PC-3 (cell line): ENCODE data around the gene TUBA4B. TPM values are rescaled to one million over a fixed set of nuclear protein-coding genes. Genes with fewer than 3 reads are reported as not detected.

Experiments
- ATAC-seq: fragments of 200-7000 bp; cut with Tn5 transposase; 2 replicates; pipeline ENCODE4 v1.9.1; 2020; ENCODE audit warnings: mild to moderate bottlenecking, moderate library complexity
- BruUV-seq: library from RNA; stranded (reverse); fragments of 400-500 nt; replicated peaks from 2 replicates; lab custom pipeline; 2021; lab: Mats Ljungman, UMichigan
- CTCF ChIA-PET: fragments of 300-600 bp; sonication (Branson Sonifier 250); formaldehyde crosslinking; loops from one replicate; lab custom pipeline; 2022; ENCODE audit warnings: antibody characterized with exemption; lab: Charles Lee
- POLR2A ChIA-PET: fragments of 300-600 bp; sonication (Branson Sonifier 250); formaldehyde crosslinking; loops from one replicate; lab custom pipeline; 2022; ENCODE audit warnings: antibody characterized with exemption; ENCODE audit not compliant: unreplicated experiment; lab: Charles Lee
- DNase-seq: peaks from one replicate; pipeline ENCODE4 v3.0.0-alpha.2; 2015
- H2AFZ ChIP-seq: fragments of 300-600 bp; sonication (generic); 2 replicates; pipeline ENCODE4 v1.6.0; 2016; ENCODE audit warnings: antibody characterized with exemption, low read length
- H3F3A ChIP-seq: fragments of 300-600 bp; sonication (generic); one replicate; pipeline ENCODE4 v1.6.0; 2017; ENCODE audit warnings: antibody characterized with exemption, low read length, control low read depth, mild to moderate bottlenecking; ENCODE audit not compliant: unreplicated experiment
- H3K27ac ChIP-seq: fragments of 300-600 bp; sonication (generic); 2 replicates; pipeline ENCODE4 v1.5.1; 2016; ENCODE audit warnings: mild to moderate bottlenecking, low read length
- H3K27me3 ChIP-seq: fragments of 300-600 bp; sonication (generic); 2 replicates; pipeline ENCODE4 v1.6.1; 2016; ENCODE audit warnings: low read length, mixed read lengths
- H3K36me3 ChIP-seq: fragments of 300-600 bp; sonication (generic); 2 replicates; pipeline ENCODE4 v1.6.1; 2016; ENCODE audit warnings: low read depth, mixed run types, low read length, mixed read lengths
- H3K4me1 ChIP-seq: fragments of 300-600 bp; sonication (generic); 2 replicates; pipeline ENCODE4 v1.5.1; 2016; ENCODE audit warnings: low read length; ENCODE audit not compliant: insufficient read depth
- H3K4me2 ChIP-seq: fragments of 300-600 bp; sonication (generic); 2 replicates; pipeline ENCODE4 v1.6.0; 2016; ENCODE audit warnings: low read length
- H3K4me3 ChIP-seq: fragments of 300-600 bp; sonication (generic); 2 replicates; pipeline ENCODE4 v1.5.1; 2016; ENCODE audit warnings: mild to moderate bottlenecking, low read length, mixed read lengths
- H3K79me2 ChIP-seq: fragments of 300-600 bp; sonication (generic); 2 replicates; pipeline ENCODE4 v1.6.1; 2017; ENCODE audit warnings: low read length, mixed read lengths
- H3K9ac ChIP-seq: fragments of 300-600 bp; sonication (generic); 2 replicates; pipeline ENCODE4 v1.6.0; 2016; ENCODE audit warnings: mild to moderate bottlenecking, low read length
- H3K9me2 ChIP-seq: fragments of 300-600 bp; sonication (generic); replicated peaks from 2 replicates; pipeline ENCODE4 v1.6.1; 2016; ENCODE audit warnings: mixed run types, low read length, mixed read lengths
- H3K9me3 ChIP-seq: fragments of 300-600 bp; sonication (generic); 2 replicates; pipeline ENCODE4 v1.6.1; 2016; ENCODE audit warnings: low read length, mixed read lengths
- H4K20me1 ChIP-seq: fragments of 300-600 bp; sonication (generic); 2 replicates; pipeline ENCODE4 v1.6.1; 2016; ENCODE audit warnings: low read length, mixed read lengths
- CTCF ChIP-seq: fragments of 300-600 bp; sonication (generic); conservative IDR thresholded peaks from 2 replicates; pipeline ENCODE4 v1.5.1; 2017; ENCODE audit warnings: antibody characterized with exemption, low read depth, mild to moderate bottlenecking, low read length
- EZH2 ChIP-seq: fragments of 300-600 bp; sonication (generic); IDR thresholded peaks from one replicate; pipeline ENCODE4 v1.6.1; 2017; ENCODE audit warnings: antibody characterized with exemption, mild to moderate bottlenecking, low read length; ENCODE audit not compliant: unreplicated experiment
- EZH2phosphoT487 ChIP-seq: fragments of 300-600 bp; sonication (generic); IDR thresholded peaks from 2 replicates; pipeline ENCODE4 v1.6.1; 2018; ENCODE audit warnings: mild to moderate bottlenecking, antibody characterized with exemption, low read length, borderline replicate concordance
- intact Hi-C: fragments of 100-400 bp; cut with micrococcal nuclease; formaldehyde crosslinking; loops from 2 replicates; pipeline ENCODE4 v1.9.0; 2023
- total RNA-seq: library from RNA; depleted of rRNA; stranded (reverse); fragments of >200 nt; gene quantifications from 2 replicates; pipeline ENCODE4 v1.2.3, GENCODE V29; 2014

Gene TUBA4B
- total RNA-seq, 1 experiment from 2014 or later = not detected

- Histone ChIP-seq H2AFZ (no peak overlapping the region), H3K9ac (no peak overlapping the region), H3K27ac (no peak overlapping the region), H3K4me3 (no peak overlapping the region), H3K4me2 (no peak overlapping the region), H3K36me3 (no peaks in the 10 kb centered on the region), H3F3A (no peaks in the 10 kb centered on the region), H3K4me1 (peaks cover 19% of the 10 kb centered on the region), H3K9me2 (no peaks in the 10 kb centered on the region), H3K79me2 (no peaks in the 10 kb centered on the region), H4K20me1 (no peaks in the 10 kb centered on the region), H3K9me3 (no peaks in the 10 kb centered on the region), H3K27me3 (no peaks in the 10 kb centered on the region)
- BruUV-seq = no TSS peak
- DNase-seq (no peak), ATAC-seq (no peak)
- intact Hi-C loops = no loop called here
- POLR2A ChIA-PET = no interaction called here
- CTCF ChIA-PET = no interaction called here
- TF ChIP-seq CTCF = no peak
- no peak for TF ChIP-seq EZH2phosphoT487
- no peak for TF ChIP-seq EZH2
These were observed 18.0 kb downstream of the TUBA4B start for GRCh38 chr2:219271021-219271420.

GRCh38 chr2:219272356-219272755, 19.3 kb downstream of the TUBA4B start:
- POLR2A ChIA-PET = no interaction called here
- DNase-seq (no peak), ATAC-seq (no peak)
- H3K9me2 ChIP-seq = no peaks in the 10 kb centered on the region
- no peak overlapping the region for H3K4me2 ChIP-seq
- H3K4me1 ChIP-seq = peaks cover 20% of the 10 kb centered on the region
- TF ChIP-seq EZH2phosphoT487 (no peak), EZH2 (no peak), CTCF (no peak)
- BruUV-seq = no TSS peak
- H3K27me3 ChIP-seq = no peaks in the 10 kb centered on the region
- no peak overlapping the region for H3K4me3 ChIP-seq
- no peaks in the 10 kb centered on the region for H3K79me2 ChIP-seq
- no peaks in the 10 kb centered on the region for H3F3A ChIP-seq
- CTCF ChIA-PET = no interaction called here
- H4K20me1 ChIP-seq = no peaks in the 10 kb centered on the region
- no peaks in the 10 kb centered on the region for H3K36me3 ChIP-seq
- no peak overlapping the region for H3K9ac ChIP-seq
- no peaks in the 10 kb centered on the region for H3K9me3 ChIP-seq
- intact Hi-C loops = no loop called here
- H2AFZ ChIP-seq = no peak overlapping the region
- H3K27ac ChIP-seq = no peak overlapping the region

- ATAC-seq = no peak
- H3F3A ChIP-seq = no peaks in the 10 kb centered on the region
- H3K4me1 ChIP-seq = peaks cover 26% of the 10 kb centered on the region
- ChIA-PET CTCF (no interaction called here), POLR2A (no interaction called here)
- peak; percentile 13 for DNase-seq
- H3K36me3 ChIP-seq = no peaks in the 10 kb centered on the region
- intact Hi-C loops = no loop called here
- no peak overlapping the region for H3K4me2 ChIP-seq
- H3K9me3 ChIP-seq = no peaks in the 10 kb centered on the region
- H3K79me2 ChIP-seq = no peaks in the 10 kb centered on the region
- no peaks in the 10 kb centered on the region for H3K9me2 ChIP-seq
- no peaks in the 10 kb centered on the region for H3K27me3 ChIP-seq
- H3K4me3 ChIP-seq = no peak overlapping the region
- no peaks in the 10 kb centered on the region for H4K20me1 ChIP-seq
- no peak overlapping the region for H2AFZ ChIP-seq
- TF ChIP-seq CTCF (no peak), EZH2phosphoT487 (no peak), EZH2 (no peak)
- no peak overlapping the region for H3K27ac ChIP-seq
- no TSS peak for BruUV-seq
- H3K9ac ChIP-seq = no peak overlapping the region
These were observed 20.0 kb downstream of the TUBA4B start for GRCh38 chr2:219272995-219273394.
